MM.1S (cell line): ENCODE measurements around the gene LIME1.

Experiments used
- CTCF ChIP-seq: fragments of 300-600 bp; sonication (generic); IDR thresholded peaks from 2 replicates; pipeline ENCODE4 v1.5.1; 2016; ENCODE audit warnings: antibody characterized with exemption, low read length, mixed read lengths
- EZH2 ChIP-seq: fragments of 300-600 bp; sonication (generic); optimal IDR thresholded peaks from 2 replicates; pipeline ENCODE3; 2017; ENCODE audit warnings: low read depth, mild to moderate bottlenecking, antibody characterized with exemption, low read length, mixed read lengths

- TF ChIP-seq EZH2: no peak
- TF ChIP-seq CTCF: no peak
These were observed 7.7 kb downstream of the LIME1 start for GRCh38 chr20:63744158-63744557.
